Measurements from ENCODE around the gene RNF41. TPM values are rescaled to one million over a fixed set of nuclear protein-coding genes. Genes with fewer than 3 reads are reported as not detected.
"Not testable (repeated sequence)": the region's sequence is repeated elsewhere in the genome, so short reads cannot be mapped to it uniquely, and the experiment has no call there.

Gene RNF41
- 20.2 TPM for polyA plus RNA-seq (2012; ENCODE audit: missing spikeins)

GRCh38 chr12:56221757-56222530 lies at the start of gene RNF41:
Gene RNF41 (minus strand): TSS chr12:56221922. CDS start chr12:56214047, 7,875 bp downstream.
- DNase-seq (ENCODE audit: insufficient read length) = peak; percentile 97
- TF ChIP-seq POLR2AphosphoS5 (IDR thresholded peaks at IDR 0.05; ENCODE audit: low read depth, low read length) = peak; percentile 91
- peak; percentile 91 for TF ChIP-seq POLR2A (IDR thresholded peaks at IDR 0.05; ENCODE audit: low read depth, low read length)
- TF ChIP-seq TAF1 (IDR thresholded peaks at IDR 0.05; ENCODE audit: borderline replicate concordance, low read depth, low read length) = 0 out of 2 replicates have a peak, but pooled peaks have one; percentile 51
- FAIRE-seq = peak; percentile 95

- no peak for DNase-seq (ENCODE audit: insufficient read length)
- no peak for TF ChIP-seq TAF1 (IDR thresholded peaks at IDR 0.05; ENCODE audit: borderline replicate concordance, low read depth, low read length)
- no peak for TF ChIP-seq POLR2AphosphoS5 (IDR thresholded peaks at IDR 0.05; ENCODE audit: low read depth, low read length)
- TF ChIP-seq POLR2A (IDR thresholded peaks at IDR 0.05; ENCODE audit: low read depth, low read length) = peak; percentile 20; the same call in 1 of the 2 replicates
- FAIRE-seq = no peak
Measured at GRCh38 chr12:56271031-56271430, 49.3 kb upstream of the RNF41 start.

GRCh38 chr12:56267443-56268071 lies 45.8 kb upstream of the RNF41 start:
- TF ChIP-seq POLR2A (IDR thresholded peaks at IDR 0.05; ENCODE audit: low read depth, low read length) (no peak), POLR2AphosphoS5 (IDR thresholded peaks at IDR 0.05; ENCODE audit: low read depth, low read length) (no peak), TAF1 (IDR thresholded peaks at IDR 0.05; ENCODE audit: borderline replicate concordance, low read depth, low read length) (no peak)
- DNase-seq (ENCODE audit: insufficient read length) (no peak), FAIRE-seq (no peak)

GRCh38 chr12:56266693-56267442 lies 45.1 kb upstream of the RNF41 start, which contains the start of gene COQ10A:
Gene COQ10A (plus strand): TSS chr12:56266942. CDS start chr12:56267119, 177 bp downstream.
- peak; percentile 78 for FAIRE-seq
- DNase-seq (ENCODE audit: insufficient read length) = peak; percentile 98

GRCh38 chr12:56266068-56266692 lies 44.5 kb upstream of the RNF41 start:
- FAIRE-seq; DNase-seq (ENCODE audit: insufficient read length): not testable (repeated sequence)

More at GRCh38 chr12:56266693-56267442, 45.1 kb upstream of the RNF41 start, which contains the start of gene COQ10A:
- TF ChIP-seq POLR2AphosphoS5 (IDR thresholded peaks at IDR 0.05; ENCODE audit: low read depth, low read length) (peak; percentile 60; the same call in 1 of the 2 replicates), POLR2A (IDR thresholded peaks at IDR 0.05; ENCODE audit: low read depth, low read length) (peak; percentile 85; the same call in 1 of the 2 replicates), TAF1 (IDR thresholded peaks at IDR 0.05; ENCODE audit: borderline replicate concordance, low read depth, low read length) (no peak)

- DNase-seq (ENCODE audit: insufficient read length); FAIRE-seq: not testable (repeated sequence)
Measured at GRCh38 chr12:56262955-56263354, 41.2 kb upstream of the RNF41 start.

- DNase-seq (ENCODE audit: insufficient read length) (no peak), FAIRE-seq (no peak)
- TF ChIP-seq TAF1 (IDR thresholded peaks at IDR 0.05; ENCODE audit: borderline replicate concordance, low read depth, low read length) = no peak
- no peak for TF ChIP-seq POLR2AphosphoS5 (IDR thresholded peaks at IDR 0.05; ENCODE audit: low read depth, low read length)
- no peak for TF ChIP-seq POLR2A (IDR thresholded peaks at IDR 0.05; ENCODE audit: low read depth, low read length)
Measured at GRCh38 chr12:56261503-56262232, 39.9 kb upstream of the RNF41 start.

GRCh38 chr12:56260921-56261320 lies 39.2 kb upstream of the RNF41 start:
- FAIRE-seq = no peak
- TF ChIP-seq POLR2AphosphoS5 (IDR thresholded peaks at IDR 0.05; ENCODE audit: low read depth, low read length) (no peak), POLR2A (IDR thresholded peaks at IDR 0.05; ENCODE audit: low read depth, low read length) (no peak), TAF1 (IDR thresholded peaks at IDR 0.05; ENCODE audit: borderline replicate concordance, low read depth, low read length) (no peak)
- no peak for DNase-seq (ENCODE audit: insufficient read length)

GRCh38 chr12:56260380-56260779 lies 38.7 kb upstream of the RNF41 start:
- DNase-seq (ENCODE audit: insufficient read length) (no peak), FAIRE-seq (no peak)
- TF ChIP-seq POLR2AphosphoS5 (IDR thresholded peaks at IDR 0.05; ENCODE audit: low read depth, low read length) (no peak), POLR2A (IDR thresholded peaks at IDR 0.05; ENCODE audit: low read depth, low read length) (no peak), TAF1 (IDR thresholded peaks at IDR 0.05; ENCODE audit: borderline replicate concordance, low read depth, low read length) (no peak)

GRCh38 chr12:56258820-56259183 lies 37.1 kb upstream of the RNF41 start:
- TF ChIP-seq POLR2AphosphoS5 (IDR thresholded peaks at IDR 0.05; ENCODE audit: low read depth, low read length) = no peak
- no peak for TF ChIP-seq TAF1 (IDR thresholded peaks at IDR 0.05; ENCODE audit: borderline replicate concordance, low read depth, low read length)
- TF ChIP-seq POLR2A (IDR thresholded peaks at IDR 0.05; ENCODE audit: low read depth, low read length) = no peak
- no peak for DNase-seq (ENCODE audit: insufficient read length)
- FAIRE-seq = peak; percentile 17
